H1 (cell line): Measurements from ENCODE around the gene SLC20A1. TPM values are rescaled to one million over a fixed set of nuclear protein-coding genes. Genes with fewer than 3 reads are reported as not detected.

Experiments used
- CTCF ChIA-PET: fragments of 300-600 bp; sonication (Branson Sonifier 250); formaldehyde crosslinking; loops from one replicate; lab custom pipeline; 2021; ENCODE audit not compliant: partially characterized antibody; lab: Charles Lee
- POLR2A ChIA-PET: fragments of 300-600 bp; sonication (Branson Sonifier 250); formaldehyde crosslinking; loops from one replicate; lab custom pipeline; 2021; ENCODE audit warnings: inconsistent platforms; ENCODE audit not compliant: partially characterized antibody; lab: Charles Lee
- DNase-seq, 2 experiments: peaks; one replicate each; pipeline versions ENCODE4 v3.0.0 to v3.0.0-alpha.2; 2010 to 2022; ENCODE audit warnings: low spot score in 2 of 2, low read depth in 1 of 2, mixed read lengths in 1 of 2
- FAIRE-seq: peaks from 2 replicates; lab custom pipeline; 2011; peaks lifted over from hg19 to GRCh38; lab: Jason Lieb, UNC
- H2AFZ ChIP-seq: 2 replicates; pipeline ENCODE4 v1.8.1; 2012; ENCODE audit warnings: low read length, inconsistent platforms
- H2AK5ac ChIP-seq: 2 replicates; pipeline ENCODE4 v1.6.1; 2013; ENCODE audit warnings: low read depth, low read length
- H2BK120ac ChIP-seq: replicated peaks from 2 replicates; pipeline ENCODE3; 2013; ENCODE audit warnings: low read depth, low read length, inconsistent platforms
- H2BK12ac ChIP-seq: 2 replicates; pipeline ENCODE4 v1.6.1; 2013; ENCODE audit warnings: low read depth, low read length
- H2BK15ac ChIP-seq: 2 replicates; pipeline ENCODE4 v1.6.1; 2013; ENCODE audit warnings: low read length
- H2BK20ac ChIP-seq: 2 replicates; pipeline ENCODE4 v1.6.1; 2013; ENCODE audit warnings: low read length
- H2BK5ac ChIP-seq: 2 replicates; pipeline ENCODE4 v1.6.1; 2013; ENCODE audit warnings: low read depth, low read length
- H3K14ac ChIP-seq: 2 replicates; pipeline ENCODE4 v1.6.1; 2013; ENCODE audit warnings: inconsistent platforms; ENCODE audit not compliant: insufficient read length
- H3K18ac ChIP-seq: 2 replicates; pipeline ENCODE4 v1.6.1; 2013; ENCODE audit warnings: low read length; ENCODE audit errors: extremely low read depth
- H3K23ac ChIP-seq: 2 replicates; pipeline ENCODE4 v1.6.1; 2013; ENCODE audit warnings: inconsistent platforms; ENCODE audit not compliant: insufficient read length
- H3K23me2 ChIP-seq: 2 replicates; pipeline ENCODE4 v1.6.1; 2013; ENCODE audit warnings: low read depth, low read length
- H3K27ac ChIP-seq: 2 replicates; pipeline ENCODE4 v1.6.1; 2011; ENCODE audit warnings: low read depth, low read length, inconsistent platforms
- H3K27me3 ChIP-seq, 4 experiments: replicated peaks in 1 of 4; 1 replicate in 1 of 4; 2 replicates in 3 of 4; pipeline versions ENCODE4 v1.6.1 to v1.8.1; 2011 to 2013; ENCODE audit warnings: low read length in 3 of 4, mild to moderate bottlenecking in 3 of 4, inconsistent platforms in 2 of 4, mixed read lengths in 2 of 4, moderate library complexity in 1 of 4; ENCODE audit not compliant: control insufficient read depth in 3 of 4, insufficient read depth in 3 of 4; ENCODE audit errors: extremely low read depth in 1 of 4
- H3K36me3 ChIP-seq, 4 experiments: 2 replicates each; pipeline versions ENCODE4 v1.6.1 to v1.8.1; 2011 to 2013; ENCODE audit warnings: mild to moderate bottlenecking in 4 of 4, low read length in 3 of 4, moderate library complexity in 2 of 4, control low read depth in 1 of 4, inconsistent platforms in 1 of 4; ENCODE audit not compliant: insufficient read depth in 4 of 4, control insufficient read depth in 2 of 4
- H3K4ac ChIP-seq: replicated peaks from 2 replicates; pipeline ENCODE3; 2013; ENCODE audit warnings: low read length, low read depth, mixed read lengths, inconsistent platforms; ENCODE audit not compliant: insufficient read length
- H3K4me1 ChIP-seq, 4 experiments: replicated peaks in 1 of 4; 1 replicate in 1 of 4; 2 replicates in 3 of 4; pipeline versions ENCODE4 v1.6.1 to v1.8.1; 2011 to 2013; ENCODE audit warnings: low read length in 3 of 4, inconsistent platforms in 2 of 4, mixed read lengths in 1 of 4; ENCODE audit not compliant: insufficient read depth in 4 of 4, control insufficient read depth in 3 of 4
- H3K4me2 ChIP-seq, 2 experiments: 2 replicates each; pipeline versions ENCODE4 v1.6.1 to v1.8.1; 2011 to 2013; ENCODE audit warnings: low read depth in 2 of 2, low read length in 2 of 2, control low read depth in 1 of 2, inconsistent platforms in 1 of 2, mild to moderate bottlenecking in 1 of 2; ENCODE audit not compliant: insufficient read depth in 1 of 2
- H3K4me3 ChIP-seq, 4 experiments: fragments of 200-600, 300-600 bp in 1 of 4; sonication (generic), shearing (Covaris generic), sonication (Bioruptor Twin) in 1 of 4; 2 replicates each; pipeline versions ENCODE4 v1.5.1 to v1.8.1; 2011 to 2016; ENCODE audit warnings: low read length in 4 of 4, low read depth in 3 of 4, control low read depth in 2 of 4, inconsistent platforms in 2 of 4, mild to moderate bottlenecking in 2 of 4, mixed read lengths in 1 of 4, moderate library complexity in 1 of 4; ENCODE audit not compliant: insufficient read depth in 2 of 4; ENCODE audit errors: extremely low read depth in 1 of 4
- H3K56ac ChIP-seq: replicated peaks from 2 replicates; pipeline ENCODE3; 2013; ENCODE audit warnings: low read depth, mild to moderate bottlenecking, mixed read lengths, low read length, inconsistent platforms; ENCODE audit not compliant: insufficient read length
- H3K79me1 ChIP-seq: 2 replicates; pipeline ENCODE4 v1.6.1; 2013; ENCODE audit warnings: low read depth, low read length, control low read depth
- H3K79me2 ChIP-seq, 2 experiments: 2 replicates each; pipeline versions ENCODE4 v1.6.1 to v1.8.1; 2012 to 2013; ENCODE audit warnings: low read length in 2 of 2, mild to moderate bottlenecking in 2 of 2, inconsistent platforms in 1 of 2; ENCODE audit not compliant: insufficient read depth in 2 of 2, control insufficient read depth in 1 of 2
- H3K9ac ChIP-seq, 4 experiments: replicated peaks in 1 of 4; 1 replicate in 1 of 4; 2 replicates in 3 of 4; pipeline versions ENCODE4 v1.6.1 to v1.8.1; 2011 to 2013; ENCODE audit warnings: low read depth in 3 of 4, low read length in 3 of 4, control low read depth in 2 of 4, mild to moderate bottlenecking in 2 of 4, moderate library complexity in 2 of 4, inconsistent platforms in 1 of 4; ENCODE audit errors: extremely low read depth in 1 of 4
- H3K9me3 ChIP-seq, 2 experiments: 2 replicates each; pipeline versions ENCODE4 v1.6.1 to v1.8.1; 2012 to 2013; ENCODE audit warnings: mild to moderate bottlenecking in 2 of 2, moderate library complexity in 2 of 2, control low read depth in 1 of 2, inconsistent platforms in 1 of 2, low read depth in 1 of 2, low read length in 1 of 2, mixed read lengths in 1 of 2; ENCODE audit not compliant: insufficient read depth in 2 of 2
- H4K20me1 ChIP-seq, 2 experiments: replicated peaks in 1 of 2; 2 replicates each; pipeline versions ENCODE3 to v1.8.1; 2011 to 2013; ENCODE audit warnings: inconsistent platforms in 2 of 2, low read length in 2 of 2, mild to moderate bottlenecking in 1 of 2; ENCODE audit not compliant: insufficient read depth in 2 of 2, control insufficient read depth in 1 of 2
- H4K5ac ChIP-seq: 2 replicates; pipeline ENCODE4 v1.6.1; 2013; ENCODE audit warnings: low read length, low read depth, mixed read lengths, inconsistent platforms; ENCODE audit not compliant: insufficient read length
- H4K8ac ChIP-seq: 2 replicates; pipeline ENCODE4 v1.8.0; 2013; ENCODE audit warnings: mild to moderate bottlenecking, moderate library complexity, low read length, inconsistent platforms; ENCODE audit not compliant: insufficient read depth; ENCODE audit errors: extremely low read depth
- H4K91ac ChIP-seq: replicated peaks from 2 replicates; pipeline ENCODE3; 2013; ENCODE audit warnings: low read length, mixed read lengths, inconsistent platforms; ENCODE audit not compliant: insufficient read length
- CBX5 ChIP-seq: fragments of 300-800, 300-1000 bp; sonication (generic); IDR thresholded peaks from 2 replicates; pipeline ENCODE4 v1.7.1; 2016; ENCODE audit warnings: antibody characterized with exemption, low read length, low read depth
- GABPA ChIP-seq: IDR thresholded peaks from 2 replicates; pipeline ENCODE4 v1.6.1; 2011; ENCODE audit warnings: mild to moderate bottlenecking, low read length, moderate library complexity, borderline replicate concordance; ENCODE audit not compliant: insufficient read depth
- HDAC2 ChIP-seq, 2 experiments: fragments of 300-600 bp in 1 of 2; sonication (generic) in 1 of 2; IDR thresholded peaks; 2 replicates each; pipeline ENCODE4 v1.6.1; 2011 to 2012; ENCODE audit warnings: low read depth in 2 of 2, low read length in 2 of 2, mild to moderate bottlenecking in 2 of 2, moderate library complexity in 2 of 2, borderline replicate concordance in 1 of 2, inconsistent platforms in 1 of 2
- KDM5A ChIP-seq: fragments of 200-600 bp; IDR thresholded peaks from 2 replicates; pipeline ENCODE4 v1.7.1; 2012; ENCODE audit warnings: mild to moderate bottlenecking, low read length, inconsistent platforms, mixed read lengths
- SAP30 ChIP-seq: fragments of 300-600 bp; sonication (generic); IDR thresholded peaks from 2 replicates; pipeline ENCODE4 v1.7.1; 2012; ENCODE audit warnings: low read length, moderate library complexity, mild to moderate bottlenecking, inconsistent platforms; ENCODE audit not compliant: insufficient read depth, insufficient replicate concordance
- TEAD4 ChIP-seq: IDR thresholded peaks from 2 replicates; pipeline ENCODE4 v1.6.1; 2012; ENCODE audit warnings: low read depth, low read length, inconsistent platforms, mixed read lengths
- whole genome bisulfite sequencing, 2 experiments: shearing (Covaris generic) in 1 of 2; methylation state at CpG; one replicate each; pipeline versions ENCODE4 v1.1.6 to v1.1.7; 2013 to 2015; ENCODE audit warnings: low lambda C conversion rate in 2 of 2, mixed read lengths in 2 of 2, inconsistent platforms in 1 of 2, low coverage in 1 of 2, missing lambda C conversion rate in 1 of 2; ENCODE audit not compliant: insufficient replicate concordance in 2 of 2, insufficient coverage in 1 of 2, insufficient read length in 1 of 2; ENCODE audit errors: extremely low coverage in 1 of 2, missing lambda C conversion rate in 1 of 2; 5-methylcytosine and 5-hydroxymethylcytosine counted together
- polyA plus RNA-seq, 7 experiments: library from polyadenylated mRNA; depleted of rRNA in 3 of 7; stranded (reverse) in 5 of 7; unstranded in 2 of 7; fragments of >200 nt in 5 of 7; fragments of 200-250 nt in 2 of 7; gene quantifications; 1 replicate in 5 of 7; 2 replicates in 1 of 7; 4 replicates in 1 of 7; pipeline versions ENCODE4 v1.2.1 to v1.2.3, GENCODE V29; 2011 to 2013; ENCODE audit warnings: missing spikeins in 2 of 7, mixed read lengths in 2 of 7
- total RNA-seq: library from RNA; stranded (reverse); fragmentation: NEBNext Ultra II Directional; extraction: Animal tissue kit (Norgen Biotek cat#: 25700); gene quantifications from 2 replicates; pipeline ENCODE4 v1.2.1, GENCODE V29; 2021
- TF ChIP-seq, protein P1 (sequence below), 3 experiments: IDR thresholded peaks; 1 replicate in 2 of 3; 2 replicates in 1 of 3; pipeline versions ENCODE4 v1.5.1 to v1.6.1; 2011; ENCODE audit warnings: low read length in 3 of 3, mild to moderate bottlenecking in 3 of 3, inconsistent platforms in 2 of 3, low read depth in 1 of 3, moderate library complexity in 1 of 3; ENCODE audit not compliant: insufficient read depth in 1 of 3; ENCODE audit errors: control extremely low read depth in 1 of 3
- TF ChIP-seq, protein P2 (sequence below): IDR thresholded peaks from 2 replicates; pipeline ENCODE4 v1.6.1; 2011; ENCODE audit warnings: low read depth, mild to moderate bottlenecking, low read length; ENCODE audit not compliant: insufficient read depth

SLC20A1 gene
- total and polyA plus RNA-seq, 2 of the 8 experiments (the other 6 are each of a cell fraction or from before 2014, with no cell fraction given): 42.6 to 105 TPM

DNA sequence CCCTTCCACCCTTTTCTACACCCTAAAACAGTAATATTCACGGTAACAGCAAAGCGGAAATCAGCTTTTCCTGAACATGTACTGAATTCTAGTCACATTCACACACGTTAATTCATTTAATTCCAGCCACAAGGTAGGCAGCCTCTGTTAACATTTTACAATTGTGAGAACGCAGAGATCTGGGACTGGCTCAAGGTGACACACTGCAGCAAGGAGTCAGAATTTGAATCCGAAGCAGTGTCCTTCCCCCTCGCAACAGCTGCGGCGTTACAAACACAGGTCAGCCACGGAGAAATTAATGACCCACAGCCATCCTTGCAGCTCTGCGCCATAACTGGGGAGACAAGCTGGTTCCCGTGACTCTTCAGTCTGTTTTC is 818 bp upstream of the SLC20A1 start:
- H3K9ac ChIP-seq: peak overlapping the region in 3 of 4 experiments; percentile 26 to 73 (median 56); a peak in 6 of 7 replicates
- peaks cover 8 to 41% of the 10 kb centered on the region in 2 experiments for H3K79me2 ChIP-seq
- peaks cover 0 to 5% (median 0%) of the 10 kb centered on the region in 4 experiments; a peak in 3 of 7 replicates for H3K27me3 ChIP-seq
- peaks cover 5 to 30% (median 24%) of the 10 kb centered on the region in 4 experiments; a peak in 6 of 8 replicates for H3K36me3 ChIP-seq
- DNase-seq: no peak
- peaks cover 9% of the 10 kb centered on the region for H3K23me2 ChIP-seq
- no peak overlapping the region for H2AK5ac ChIP-seq
- POLR2A ChIA-PET: interaction anchor here (0.8 to 6.8 kb wide), 16 partner anchors 10 to 80 kb away, joined by 3 to 122 read pairs (median 4); no protein-coding TSS in a partner anchor
- peak overlapping the region; percentile 90 to 99 for H3K4me2 ChIP-seq
- no peak overlapping the region for H2BK15ac ChIP-seq
- no peaks in the 10 kb centered on the region for H3K9me3 ChIP-seq
- H2BK12ac ChIP-seq: peak overlapping the region; percentile 32; the same call in 1 of the 2 replicates
- H2BK120ac ChIP-seq: no peak overlapping the region
- no peak for FAIRE-seq
- H2BK5ac ChIP-seq: peak overlapping the region; percentile 57; the same call in 1 of the 2 replicates
- H3K23ac ChIP-seq: no peak overlapping the region
- H3K79me1 ChIP-seq: peaks cover 2% of the 10 kb centered on the region; the same call in 1 of the 2 replicates
- H3K4me1 ChIP-seq: peaks cover 3 to 12% (median 7%) of the 10 kb centered on the region in 4 experiments; a peak in 5 of 7 replicates
- WGBS, 2 experiments: 7% methylated on average over 11 of the region's 11 CpGs; no CpG with 5 or more reads in 1 of the 2 experiments
- no peak overlapping the region for H3K56ac ChIP-seq
- CTCF ChIA-PET: interaction anchor here (0.6 to 4.6 kb wide), 13 partner anchors 11 to 386 kb away, joined by 3 to 39 read pairs (median 5); partner anchors contain the start of gene CHCHD5
- no peak overlapping the region for H4K5ac ChIP-seq
- peak overlapping the region; percentile 5; the same call in 1 of the 2 replicates for H3K18ac ChIP-seq
- no peak overlapping the region for H3K14ac ChIP-seq
- H3K4me3 ChIP-seq: peak overlapping the region; percentile 67 to 99 (median 77)
- no peak overlapping the region for H3K27ac ChIP-seq
- no peak overlapping the region for H2BK20ac ChIP-seq
- H3K4ac ChIP-seq: no peak overlapping the region
- H4K91ac ChIP-seq: peak overlapping the region; percentile 8
- H4K8ac ChIP-seq: peak overlapping the region; percentile 87; the same call in 1 of the 2 replicates
- H4K20me1 ChIP-seq: peaks cover 4 to 5% of the 10 kb centered on the region in 2 experiments
- H2AFZ ChIP-seq: peak overlapping the region; percentile 100
- TF ChIP-seq SAP30 (no peak), HDAC2 (IDR thresholded peaks at IDR 0.05; ENCODE audit: borderline replicate concordance in 1 of 2, low read depth in 2 of 2, low read length in 2 of 2) (no peak), TEAD4 (no peak), GABPA (no peak), KDM5A (no peak), CBX5 (no peak)
- TF ChIP-seq, protein P1, sequence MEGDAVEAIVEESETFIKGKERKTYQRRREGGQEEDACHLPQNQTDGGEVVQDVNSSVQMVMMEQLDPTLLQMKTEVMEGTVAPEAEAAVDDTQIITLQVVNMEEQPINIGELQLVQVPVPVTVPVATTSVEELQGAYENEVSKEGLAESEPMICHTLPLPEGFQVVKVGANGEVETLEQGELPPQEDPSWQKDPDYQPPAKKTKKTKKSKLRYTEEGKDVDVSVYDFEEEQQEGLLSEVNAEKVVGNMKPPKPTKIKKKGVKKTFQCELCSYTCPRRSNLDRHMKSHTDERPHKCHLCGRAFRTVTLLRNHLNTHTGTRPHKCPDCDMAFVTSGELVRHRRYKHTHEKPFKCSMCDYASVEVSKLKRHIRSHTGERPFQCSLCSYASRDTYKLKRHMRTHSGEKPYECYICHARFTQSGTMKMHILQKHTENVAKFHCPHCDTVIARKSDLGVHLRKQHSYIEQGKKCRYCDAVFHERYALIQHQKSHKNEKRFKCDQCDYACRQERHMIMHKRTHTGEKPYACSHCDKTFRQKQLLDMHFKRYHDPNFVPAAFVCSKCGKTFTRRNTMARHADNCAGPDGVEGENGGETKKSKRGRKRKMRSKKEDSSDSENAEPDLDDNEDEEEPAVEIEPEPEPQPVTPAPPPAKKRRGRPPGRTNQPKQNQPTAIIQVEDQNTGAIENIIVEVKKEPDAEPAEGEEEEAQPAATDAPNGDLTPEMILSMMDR (IDR thresholded peaks at IDR 0.05; ENCODE audit: control extremely low read depth in 1 of 3, insufficient read depth in 1 of 3, low read depth in 1 of 3, low read length in 3 of 3): no peak
- TF ChIP-seq, protein P2, sequence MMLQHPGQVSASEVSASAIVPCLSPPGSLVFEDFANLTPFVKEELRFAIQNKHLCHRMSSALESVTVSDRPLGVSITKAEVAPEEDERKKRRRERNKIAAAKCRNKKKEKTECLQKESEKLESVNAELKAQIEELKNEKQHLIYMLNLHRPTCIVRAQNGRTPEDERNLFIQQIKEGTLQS: no peak
